ENCODE results near the gene IZUMO4.
"Not testable (repeated sequence)": the region's sequence is repeated elsewhere in the genome, so short reads cannot be mapped to it uniquely, and the experiment has no call there.

- not testable (repeated sequence) for TF ChIP-seq ARNTL (CRISPR knock-in tag; IDR thresholded peaks at IDR 0.05; ENCODE audit: borderline replicate concordance, low read depth); GLIS3 (CRISPR knock-in tag; IDR thresholded peaks at IDR 0.05); ZFP3 (CRISPR knock-in tag; IDR thresholded peaks at IDR 0.05); ZFP30 (CRISPR knock-in tag; IDR thresholded peaks at IDR 0.05); TOX (CRISPR knock-in tag; IDR thresholded peaks at IDR 0.05; ENCODE audit: borderline replicate concordance)
- TF ChIP-seq, protein P1, sequence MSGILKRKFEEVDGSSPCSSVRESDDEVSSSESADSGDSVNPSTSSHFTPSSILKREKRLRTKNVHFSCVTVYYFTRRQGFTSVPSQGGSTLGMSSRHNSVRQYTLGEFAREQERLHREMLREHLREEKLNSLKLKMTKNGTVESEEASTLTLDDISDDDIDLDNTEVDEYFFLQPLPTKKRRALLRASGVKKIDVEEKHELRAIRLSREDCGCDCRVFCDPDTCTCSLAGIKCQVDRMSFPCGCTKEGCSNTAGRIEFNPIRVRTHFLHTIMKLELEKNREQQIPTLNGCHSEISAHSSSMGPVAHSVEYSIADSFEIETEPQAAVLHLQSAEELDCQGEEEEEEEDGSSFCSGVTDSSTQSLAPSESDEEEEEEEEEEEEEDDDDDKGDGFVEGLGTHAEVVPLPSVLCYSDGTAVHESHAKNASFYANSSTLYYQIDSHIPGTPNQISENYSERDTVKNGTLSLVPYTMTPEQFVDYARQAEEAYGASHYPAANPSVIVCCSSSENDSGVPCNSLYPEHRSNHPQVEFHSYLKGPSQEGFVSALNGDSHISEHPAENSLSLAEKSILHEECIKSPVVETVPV (CRISPR knock-in tag; IDR thresholded peaks at IDR 0.05) = not testable (repeated sequence)
- TF ChIP-seq, protein P2, sequence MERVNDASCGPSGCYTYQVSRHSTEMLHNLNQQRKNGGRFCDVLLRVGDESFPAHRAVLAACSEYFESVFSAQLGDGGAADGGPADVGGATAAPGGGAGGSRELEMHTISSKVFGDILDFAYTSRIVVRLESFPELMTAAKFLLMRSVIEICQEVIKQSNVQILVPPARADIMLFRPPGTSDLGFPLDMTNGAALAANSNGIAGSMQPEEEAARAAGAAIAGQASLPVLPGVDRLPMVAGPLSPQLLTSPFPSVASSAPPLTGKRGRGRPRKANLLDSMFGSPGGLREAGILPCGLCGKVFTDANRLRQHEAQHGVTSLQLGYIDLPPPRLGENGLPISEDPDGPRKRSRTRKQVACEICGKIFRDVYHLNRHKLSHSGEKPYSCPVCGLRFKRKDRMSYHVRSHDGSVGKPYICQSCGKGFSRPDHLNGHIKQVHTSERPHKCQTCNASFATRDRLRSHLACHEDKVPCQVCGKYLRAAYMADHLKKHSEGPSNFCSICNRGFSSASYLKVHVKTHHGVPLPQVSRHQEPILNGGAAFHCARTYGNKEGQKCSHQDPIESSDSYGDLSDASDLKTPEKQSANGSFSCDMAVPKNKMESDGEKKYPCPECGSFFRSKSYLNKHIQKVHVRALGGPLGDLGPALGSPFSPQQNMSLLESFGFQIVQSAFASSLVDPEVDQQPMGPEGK (CRISPR knock-in tag; IDR thresholded peaks at IDR 0.05; ENCODE audit: borderline replicate concordance) = not testable (repeated sequence)
Measured at GRCh38 chr19:2091926-2092525, 4.7 kb upstream of the IZUMO4 start.

Measured in SK-N-SH treated with all-trans-retinoic acid at 6 μM for 48 hours (cell line).